ENCODE results near the gene PXN. TPM values are rescaled to one million over a fixed set of nuclear protein-coding genes. Genes with fewer than 3 reads are reported as not detected.

The PXN gene
- total RNA-seq, 6 experiments from 2014 or later: 15.1 to 32.6 (median 24.1) TPM

- H3K9me3 ChIP-seq: no peaks in the 10 kb centered on the region
- intact Hi-C loops (cut with DNase I): loop anchor here (5.0 kb wide), 2 partner anchors 38 to 43 kb away; partner anchors contain the start of gene PXN (in 1 of the 2)
- DNase-seq (no peak), ATAC-seq (no peak)
- no peak overlapping the region for H3K4me3 ChIP-seq
- no peaks in the 10 kb centered on the region for H3K27me3 ChIP-seq
- WGBS (ENCODE audit: insufficient coverage, low coverage, low lambda C conversion rate, missing lambda C conversion rate): no CpG with 5 or more reads among the region's 25 CpGs
- peaks cover 0 to 22% (median 11%) of the 10 kb centered on the region in 4 donors for H3K36me3 ChIP-seq
- TF ChIP-seq CTCF (IDR thresholded peaks at IDR 0.05) (no peak), POLR2A (IDR thresholded peaks at IDR 0.05) (no peak)
- peaks cover 0 to 42% (median 18%) of the 10 kb centered on the region in 4 donors for H3K4me1 ChIP-seq
- H3K27ac ChIP-seq: no peak overlapping the region
Measured at GRCh38 chr12:120224304-120225199, 41.0 kb downstream of the PXN start.

- no peaks in the 10 kb centered on the region for H3K9me3 ChIP-seq
- H3K4me3 ChIP-seq: no peak overlapping the region
- peaks cover 5 to 29% (median 15%) of the 10 kb centered on the region in 4 donors for H3K36me3 ChIP-seq
- no peak for TF ChIP-seq CTCF (IDR thresholded peaks at IDR 0.05)
- no peak for TF ChIP-seq POLR2A (IDR thresholded peaks at IDR 0.05)
- H3K27me3 ChIP-seq: no peaks in the 10 kb centered on the region
- DNase-seq (no peak), ATAC-seq (no peak)
- intact Hi-C loops (cut with DNase I): no loop called here
- H3K4me1 ChIP-seq: peaks cover 0 to 33% (median 12%) of the 10 kb centered on the region in 4 donors
- WGBS (ENCODE audit: insufficient coverage, low coverage, low lambda C conversion rate, missing lambda C conversion rate): 76% methylated on average over 5 of the region's 19 CpGs
- no peak overlapping the region for H3K27ac ChIP-seq
Measured at GRCh38 chr12:120223458-120224303, 41.8 kb downstream of the PXN start.

GRCh38 chr12:120222288-120222832 is 43.2 kb downstream of the PXN start:
- no CpG with 5 or more reads among the region's 12 CpGs for WGBS (ENCODE audit: insufficient coverage, low coverage, low lambda C conversion rate, missing lambda C conversion rate)
- Histone ChIP-seq H3K4me3 (no peak overlapping the region), H3K27me3 (no peaks in the 10 kb centered on the region), H3K27ac (no peak overlapping the region), H3K9me3 (no peaks in the 10 kb centered on the region), H3K36me3 (peaks cover 5 to 31% (median 15%) of the 10 kb centered on the region in 4 donors), H3K4me1 (peaks cover 0 to 20% (median 6%) of the 10 kb centered on the region in 4 donors)
- no peak for DNase-seq
- ATAC-seq: no peak
- TF ChIP-seq POLR2A (IDR thresholded peaks at IDR 0.05) (no peak), CTCF (IDR thresholded peaks at IDR 0.05) (no peak)
- intact Hi-C loops (cut with DNase I): no loop called here

GRCh38 chr12:120221576-120221900 is 44.0 kb downstream of the PXN start:
- DNase-seq (no peak), ATAC-seq (no peak)
- Histone ChIP-seq H3K27me3 (no peaks in the 10 kb centered on the region), H3K4me3 (no peak overlapping the region), H3K27ac (no peak overlapping the region), H3K4me1 (peaks cover 0 to 11% (median 2%) of the 10 kb centered on the region in 4 donors), H3K9me3 (no peaks in the 10 kb centered on the region), H3K36me3 (peaks cover 5 to 31% (median 15%) of the 10 kb centered on the region in 4 donors)
- WGBS (ENCODE audit: insufficient coverage, low coverage, low lambda C conversion rate, missing lambda C conversion rate): 80% methylated on average over 1 of the region's 13 CpGs
- TF ChIP-seq POLR2A (IDR thresholded peaks at IDR 0.05) (no peak), CTCF (IDR thresholded peaks at IDR 0.05) (no peak)
- intact Hi-C loops (cut with DNase I): no loop called here

Measured in right lobe of liver (tissue), 6 donors.